ENCODE results near the gene DMKN.

The DMKN gene

GRCh38 chr19:35519291-35519690, 5.8 kb upstream of the DMKN start:
- TF ChIP-seq, protein P1, sequence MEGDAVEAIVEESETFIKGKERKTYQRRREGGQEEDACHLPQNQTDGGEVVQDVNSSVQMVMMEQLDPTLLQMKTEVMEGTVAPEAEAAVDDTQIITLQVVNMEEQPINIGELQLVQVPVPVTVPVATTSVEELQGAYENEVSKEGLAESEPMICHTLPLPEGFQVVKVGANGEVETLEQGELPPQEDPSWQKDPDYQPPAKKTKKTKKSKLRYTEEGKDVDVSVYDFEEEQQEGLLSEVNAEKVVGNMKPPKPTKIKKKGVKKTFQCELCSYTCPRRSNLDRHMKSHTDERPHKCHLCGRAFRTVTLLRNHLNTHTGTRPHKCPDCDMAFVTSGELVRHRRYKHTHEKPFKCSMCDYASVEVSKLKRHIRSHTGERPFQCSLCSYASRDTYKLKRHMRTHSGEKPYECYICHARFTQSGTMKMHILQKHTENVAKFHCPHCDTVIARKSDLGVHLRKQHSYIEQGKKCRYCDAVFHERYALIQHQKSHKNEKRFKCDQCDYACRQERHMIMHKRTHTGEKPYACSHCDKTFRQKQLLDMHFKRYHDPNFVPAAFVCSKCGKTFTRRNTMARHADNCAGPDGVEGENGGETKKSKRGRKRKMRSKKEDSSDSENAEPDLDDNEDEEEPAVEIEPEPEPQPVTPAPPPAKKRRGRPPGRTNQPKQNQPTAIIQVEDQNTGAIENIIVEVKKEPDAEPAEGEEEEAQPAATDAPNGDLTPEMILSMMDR (conservative IDR thresholded peaks at IDR 0.05): no peak
- no peak overlapping the region for H3K27ac ChIP-seq

- TF ChIP-seq, protein P1 (conservative IDR thresholded peaks at IDR 0.05): no peak
- no peak overlapping the region for H3K27ac ChIP-seq
Measured at GRCh38 chr19:35518313-35518712, 4.9 kb upstream of the DMKN start.

DNA sequence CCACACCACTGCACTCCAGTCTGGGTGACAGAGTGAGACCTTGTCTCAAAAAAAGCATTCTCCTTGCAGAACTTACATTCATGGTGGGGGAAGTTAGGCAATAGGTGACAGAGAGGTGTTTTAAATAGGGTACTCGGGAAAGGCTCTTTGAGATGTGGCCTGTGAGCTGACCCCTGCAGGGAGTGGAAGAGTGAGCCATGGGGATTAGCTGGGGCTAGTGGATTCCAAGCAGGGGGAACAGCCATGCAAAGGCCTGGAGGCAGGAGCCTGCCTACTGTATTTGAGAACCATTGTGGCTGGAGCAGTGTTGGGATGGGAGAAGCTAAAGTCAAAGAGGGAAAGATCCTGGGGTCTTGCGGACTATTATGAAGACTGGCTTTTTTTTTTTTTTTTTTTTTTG, 3.9 kb upstream of the DMKN start:
- TF ChIP-seq, protein P1 (conservative IDR thresholded peaks at IDR 0.05): no peak
- no peak overlapping the region for H3K27ac ChIP-seq

- H3K27ac ChIP-seq: no peak overlapping the region
- TF ChIP-seq, protein P1 (conservative IDR thresholded peaks at IDR 0.05): no peak
Measured at GRCh38 chr19:35516310-35516709, 2.9 kb upstream of the DMKN start.

DNA sequence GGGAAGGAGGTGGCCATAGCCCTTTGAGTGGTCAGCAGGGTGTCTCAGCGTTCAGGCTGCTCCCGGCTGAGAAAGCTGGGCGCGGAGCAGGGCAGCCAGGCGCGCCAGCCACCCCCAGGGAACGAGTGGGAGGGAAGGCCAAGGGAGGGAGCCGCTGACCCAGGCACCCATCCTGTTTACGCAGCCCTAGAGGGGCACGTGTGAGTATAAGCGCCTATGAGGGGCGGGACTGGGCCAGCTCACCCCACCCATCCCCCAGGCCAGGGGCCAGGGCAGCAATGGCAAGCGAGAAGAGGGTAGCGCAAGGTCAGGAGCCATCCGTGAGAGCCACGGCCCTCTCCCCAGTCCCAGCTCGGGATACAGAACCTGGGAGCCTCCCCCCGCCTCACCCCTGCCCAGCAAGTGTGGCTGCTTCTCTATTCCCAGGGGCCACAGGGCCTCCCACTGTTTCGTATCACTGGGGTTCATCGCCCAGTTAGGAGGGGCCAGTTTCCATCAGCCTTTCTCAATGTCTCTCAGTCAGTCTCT, 897 bp upstream of the DMKN start:
- no peak overlapping the region for H3K27ac ChIP-seq
- TF ChIP-seq, protein P1 (conservative IDR thresholded peaks at IDR 0.05): 0 out of 2 replicates have a peak, but pooled peaks have one; percentile 1

- no peak overlapping the region for H3K27ac ChIP-seq
- TF ChIP-seq, protein P1 (conservative IDR thresholded peaks at IDR 0.05): no peak
Measured at GRCh38 chr19:35512831-35513627, 420 bp downstream of the DMKN start.

- TF ChIP-seq, protein P1 (conservative IDR thresholded peaks at IDR 0.05): no peak
- H3K27ac ChIP-seq: no peak overlapping the region
Measured at GRCh38 chr19:35511337-35511736, 2.1 kb downstream of the DMKN start.
